Limb (tissue), 2 donors: ENCODE results near the gene IFITM2.
A peak's percentile ranks its signal among the peaks of the same experiment; 100 is the strongest.
"Not testable (repeated sequence)": the region's sequence is repeated elsewhere in the genome, so short reads cannot be mapped to it uniquely, and the experiment has no call there.

Source experiments
- DNase-seq, 2 donors: peaks; one replicate each; pipeline ENCODE4 v3.0.0-alpha.2; 2016; ENCODE audit errors: extremely low spot score in 2 of 2

Gene IFITM2

GRCh38 chr11:339963-340362 lies 32.3 kb downstream of the IFITM2 start:
- DNase-seq, result no peak

- no peak for DNase-seq
These were observed 33.2 kb downstream of the IFITM2 start for GRCh38 chr11:340539-341512.

DNA sequence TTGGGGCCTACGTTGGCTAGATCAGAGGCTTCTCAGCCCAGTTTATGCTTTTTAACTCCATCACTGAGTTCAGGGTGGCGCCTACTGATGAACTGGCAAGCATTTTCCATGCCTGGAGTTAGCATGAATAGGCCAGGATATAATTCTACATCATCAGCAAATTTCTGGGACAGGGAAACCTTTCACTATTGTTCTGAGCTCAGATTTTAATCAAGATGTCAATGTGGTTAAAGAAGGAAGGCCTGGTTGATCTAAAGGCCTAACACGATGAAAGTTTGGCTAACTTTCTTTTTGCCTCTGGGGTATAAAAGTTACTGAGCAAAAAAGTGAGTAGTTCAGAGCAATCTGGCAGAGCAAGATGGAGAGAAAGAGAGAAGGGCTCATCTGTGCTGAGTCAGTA lies 34.7 kb downstream of the IFITM2 start:
- no peak for DNase-seq

DNA sequence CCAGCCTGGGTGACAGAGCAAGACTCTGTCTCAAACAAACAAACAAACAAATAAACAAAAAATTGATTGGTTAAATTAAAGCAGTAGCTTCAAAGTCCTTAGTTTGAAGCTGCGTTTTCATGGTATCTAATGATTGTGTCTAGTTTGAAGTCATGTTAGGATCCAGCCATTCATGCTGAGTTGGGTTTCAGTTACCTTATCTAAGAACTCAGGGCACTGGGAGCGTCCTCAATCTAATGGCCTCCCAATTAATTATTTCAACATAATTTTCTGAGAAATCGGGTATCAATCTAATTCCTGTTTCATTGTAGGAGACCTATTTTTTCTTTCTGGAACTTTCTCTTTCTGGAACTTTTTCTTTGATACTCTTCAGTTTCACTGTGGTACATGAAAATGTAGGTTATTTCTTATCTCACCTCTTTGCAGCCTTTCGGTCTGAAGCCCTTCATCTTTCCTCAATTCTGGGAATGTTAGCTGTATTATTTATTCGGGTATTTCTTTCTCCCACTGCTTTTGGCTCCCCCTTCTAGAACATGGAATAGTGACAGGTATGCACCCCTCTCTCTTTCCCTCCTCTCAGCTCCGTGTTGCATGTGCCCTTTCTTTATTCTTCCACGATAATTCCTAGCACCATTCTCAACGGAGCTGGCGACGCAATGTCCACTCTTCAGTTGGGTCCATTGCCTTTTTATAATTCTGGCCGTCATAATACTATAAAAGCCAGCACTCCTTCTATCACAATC lies 37.4 kb downstream of the IFITM2 start:
- no peak for DNase-seq

- DNase-seq, result no peak
These were observed 38.9 kb downstream of the IFITM2 start for GRCh38 chr11:346529-346928.

DNA sequence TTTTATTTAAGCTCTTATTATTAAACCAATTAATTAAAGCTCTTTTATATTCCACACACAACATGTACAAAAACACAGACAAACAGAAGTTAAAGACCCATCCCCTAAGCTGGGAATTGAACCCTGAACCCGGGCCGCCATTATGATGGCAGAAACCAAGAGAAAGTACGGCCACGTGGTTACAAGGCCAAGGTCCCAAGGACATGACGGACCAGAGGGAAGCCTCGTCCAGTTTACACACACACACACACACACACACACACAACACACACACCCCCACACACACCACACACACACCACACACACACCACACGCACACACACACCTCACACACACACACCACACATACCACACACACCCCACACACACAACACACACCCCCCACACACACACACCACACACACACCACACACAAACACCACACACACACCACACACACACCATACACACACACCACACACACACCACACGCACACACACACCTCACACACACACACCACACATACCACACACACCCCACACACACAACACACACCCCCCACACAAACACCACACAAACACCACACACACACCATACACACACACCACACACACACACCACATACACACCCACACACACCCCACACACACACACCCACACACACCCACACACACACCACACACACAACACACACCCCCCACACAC lies 41.8 kb downstream of the IFITM2 start:
- DNase-seq, result not testable (repeated sequence)

GRCh38 chr11:350033-350722 lies 42.6 kb downstream of the IFITM2 start:
- not testable (repeated sequence) for DNase-seq

- no peak for DNase-seq
These were observed 43.2 kb downstream of the IFITM2 start for GRCh38 chr11:350723-351255.

- no peak for DNase-seq
These were observed 43.8 kb downstream of the IFITM2 start for GRCh38 chr11:351411-351810.

- DNase-seq, result no peak
These were observed 44.9 kb downstream of the IFITM2 start for GRCh38 chr11:352456-353031.

GRCh38 chr11:353179-353873 lies 45.7 kb downstream of the IFITM2 start:
- peak; percentile 72 to 78 for DNase-seq

DNA sequence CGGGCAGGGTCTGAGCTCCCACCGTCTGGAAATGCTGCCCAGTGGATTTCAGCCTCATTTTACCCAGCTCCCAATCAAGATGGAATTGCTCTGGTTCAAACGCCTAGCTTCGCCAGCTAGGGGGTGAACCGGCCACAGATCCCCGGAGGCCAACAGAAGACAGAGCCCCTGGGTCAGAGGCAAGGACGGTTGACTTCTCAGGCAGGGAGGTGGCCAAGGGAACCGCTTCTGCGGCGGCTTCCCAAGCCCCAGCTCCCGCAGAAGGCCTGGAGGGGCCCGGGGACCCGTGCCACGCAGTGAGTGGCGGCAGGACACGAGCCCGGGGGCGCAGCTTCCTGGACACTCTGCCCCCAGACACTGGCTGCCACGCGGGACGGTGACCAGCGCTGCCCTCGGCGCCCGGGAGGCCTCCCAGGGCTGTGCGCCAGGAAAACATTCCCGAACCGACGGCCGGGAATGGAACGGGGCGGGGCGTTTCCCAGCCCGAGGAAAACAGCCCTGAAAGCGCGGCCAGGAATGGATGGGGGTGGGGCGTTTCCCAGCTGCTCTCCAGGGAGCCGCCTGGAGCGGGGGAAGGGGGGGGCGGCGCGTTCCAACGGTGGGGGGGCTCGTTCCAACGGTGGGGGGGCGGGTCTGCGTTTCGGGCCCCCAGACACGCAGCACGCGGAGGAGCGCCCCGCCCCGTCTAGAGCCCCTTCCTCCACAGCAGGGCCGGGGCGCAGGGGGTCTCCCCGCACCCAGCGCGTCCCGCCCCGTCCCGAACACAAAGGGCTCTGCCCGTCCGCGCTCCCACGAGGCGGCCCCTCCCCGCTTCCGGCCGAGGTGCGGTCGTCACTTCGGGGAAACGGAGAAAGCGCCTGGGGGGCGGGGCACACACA lies 48.2 kb downstream of the IFITM2 start:
- DNase-seq, result peak; percentile 89 to 96

- no peak for DNase-seq
These were observed 49.0 kb downstream of the IFITM2 start for GRCh38 chr11:356610-357009.

- no peak for DNase-seq
These were observed 50.0 kb downstream of the IFITM2 start for GRCh38 chr11:357582-357981.

DNA sequence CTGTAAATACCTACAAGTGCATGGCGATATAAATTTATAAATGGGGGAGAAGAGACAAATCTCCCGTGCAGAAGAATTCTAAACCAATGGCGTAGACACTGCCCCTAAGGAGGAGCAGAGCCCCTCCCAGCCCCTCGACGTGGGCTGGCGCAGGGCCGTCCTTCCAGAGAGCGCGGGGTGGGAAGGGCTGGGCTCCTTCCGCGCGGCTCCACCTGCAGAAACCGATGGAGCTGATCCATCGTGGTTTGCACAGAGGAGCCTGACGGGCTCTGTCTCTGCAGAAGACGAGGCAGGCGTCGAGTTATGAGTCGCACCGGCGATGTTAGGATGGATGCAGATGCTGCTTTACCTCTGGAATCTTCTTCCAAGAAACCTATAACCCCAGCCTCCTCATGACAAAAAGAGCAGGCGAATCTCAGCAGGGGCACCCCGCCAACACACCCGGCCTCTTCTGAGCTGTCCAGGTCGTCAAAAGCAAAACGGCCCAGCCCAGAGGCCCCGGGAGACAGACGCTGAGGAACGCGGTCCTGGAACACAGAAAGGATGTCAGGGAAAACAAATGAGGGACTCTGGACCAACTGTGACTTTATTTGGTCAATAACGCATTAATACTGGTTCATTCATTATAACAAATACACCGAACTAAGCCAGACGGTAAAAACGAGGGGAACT lies 50.6 kb downstream of the IFITM2 start:
- DNase-seq, result no peak
